Measurements from ENCODE around the gene CTNNA2. TPM values are rescaled to one million over a fixed set of nuclear protein-coding genes. Genes with fewer than 3 reads are reported as not detected.

The CTNNA2 gene
- total and polyA plus RNA-seq, 7 experiments from 2014 or later: not detected

DNA sequence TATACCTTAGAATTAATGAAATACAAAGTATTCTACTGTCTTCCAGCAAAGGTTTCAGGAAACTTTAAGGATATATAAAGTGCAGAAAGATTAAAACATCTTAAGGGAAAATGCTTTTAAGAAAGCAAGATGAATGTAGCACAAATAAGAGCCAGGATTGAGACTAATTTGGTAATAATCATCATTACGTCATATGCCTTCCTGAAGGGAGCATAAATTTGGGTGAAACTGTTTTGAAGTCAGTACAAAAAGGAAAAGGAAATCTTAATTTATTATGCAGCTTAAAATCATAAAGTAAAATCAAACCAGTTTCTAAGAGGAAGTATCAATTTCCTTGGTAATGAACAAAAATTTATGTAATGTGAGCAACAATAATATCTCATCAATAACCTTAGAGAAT lies 221.7 kb downstream of the CTNNA2 start:
- Histone ChIP-seq H3K36me3 (ENCODE audit: control insufficient read depth in 2 of 3, insufficient read depth in 3 of 3, low read length in 3 of 3) (no peaks in the 10 kb centered on the region), H3K4me1 (ENCODE audit: control insufficient read depth in 2 of 2, insufficient read depth in 2 of 2, low read length in 2 of 2) (no peaks in the 10 kb centered on the region), H3K4me3 (ENCODE audit: low read length) (no peak overlapping the region), H3K27me3 (ENCODE audit: control insufficient read depth in 2 of 2, insufficient read depth in 2 of 2, low read length in 2 of 2) (no peaks in the 10 kb centered on the region), H3K9me3 (ENCODE audit: control insufficient read depth in 2 of 3, low read length in 3 of 3) (no peaks in the 10 kb centered on the region), H3K27ac (ENCODE audit: low read depth, low read length) (no peak overlapping the region)
- Mint-ChIP-seq H3K27ac (no peak overlapping the region), H3K9me3 (peaks cover 0 to 7% (median 4%) of the 10 kb centered on the region in 11 donors), H3K4me1 (no peaks in the 10 kb centered on the region), H3K4me3 (no peak overlapping the region), H3K27me3 (no peaks in the 10 kb centered on the region), H3K36me3 (no peaks in the 10 kb centered on the region)
- intact Hi-C loops (cut with micrococcal nuclease): no loop called here
- DNase-seq: no peak
- CTCF ChIA-PET: no interaction called here
- ATAC-seq: no peak
- POLR2A ChIA-PET: no interaction called here

DNA sequence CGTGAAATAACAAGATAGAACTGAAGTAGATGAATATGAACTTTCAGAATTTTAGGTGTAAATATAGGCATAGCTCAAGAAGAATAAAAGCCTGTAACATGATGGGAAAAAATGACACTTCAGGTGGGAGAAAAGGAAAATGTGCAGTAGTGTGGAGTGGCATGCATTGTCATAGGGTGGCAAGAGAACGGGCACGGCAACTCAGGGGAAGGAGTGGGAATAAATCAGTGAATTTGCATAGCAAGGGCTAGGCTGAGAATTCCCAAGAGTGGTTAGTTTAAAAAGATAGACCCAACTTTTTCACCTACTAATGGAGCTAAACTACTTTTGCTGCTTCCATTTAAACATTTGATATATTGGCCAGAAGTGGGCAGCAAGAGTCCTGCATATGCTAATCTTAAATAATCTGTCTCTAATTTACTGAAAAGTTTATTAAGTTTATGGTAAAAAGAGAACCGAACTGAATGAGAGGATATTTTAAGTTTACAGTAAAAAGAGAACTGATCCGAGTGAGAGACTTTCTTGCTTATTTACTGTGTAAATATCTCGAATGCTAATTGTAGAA lies 228.1 kb downstream of the CTNNA2 start:
- ChIA-PET CTCF (no interaction called here), POLR2A (no interaction called here)
- ATAC-seq (no peak), DNase-seq (no peak)
- no peaks in the 10 kb centered on the region for H3K27me3 Mint-ChIP-seq
- no peak overlapping the region for H3K27ac Mint-ChIP-seq
- intact Hi-C loops (cut with micrococcal nuclease): no loop called here
- H3K9me3 Mint-ChIP-seq: peaks cover 0 to 12% (median 7%) of the 10 kb centered on the region in 11 donors
- Histone ChIP-seq H3K27me3 (ENCODE audit: control insufficient read depth in 2 of 2, insufficient read depth in 2 of 2, low read length in 2 of 2) (no peaks in the 10 kb centered on the region), H3K4me3 (ENCODE audit: low read length) (no peak overlapping the region), H3K27ac (ENCODE audit: low read depth, low read length) (no peak overlapping the region), H3K36me3 (ENCODE audit: control insufficient read depth in 2 of 3, insufficient read depth in 3 of 3, low read length in 3 of 3) (no peaks in the 10 kb centered on the region), H3K9me3 (ENCODE audit: control insufficient read depth in 2 of 3, low read length in 3 of 3) (no peaks in the 10 kb centered on the region), H3K4me1 (ENCODE audit: control insufficient read depth in 2 of 2, insufficient read depth in 2 of 2, low read length in 2 of 2) (no peaks in the 10 kb centered on the region)
- H3K4me3 Mint-ChIP-seq: no peak overlapping the region
- no peaks in the 10 kb centered on the region for H3K36me3 Mint-ChIP-seq
- no peaks in the 10 kb centered on the region for H3K4me1 Mint-ChIP-seq

DNA sequence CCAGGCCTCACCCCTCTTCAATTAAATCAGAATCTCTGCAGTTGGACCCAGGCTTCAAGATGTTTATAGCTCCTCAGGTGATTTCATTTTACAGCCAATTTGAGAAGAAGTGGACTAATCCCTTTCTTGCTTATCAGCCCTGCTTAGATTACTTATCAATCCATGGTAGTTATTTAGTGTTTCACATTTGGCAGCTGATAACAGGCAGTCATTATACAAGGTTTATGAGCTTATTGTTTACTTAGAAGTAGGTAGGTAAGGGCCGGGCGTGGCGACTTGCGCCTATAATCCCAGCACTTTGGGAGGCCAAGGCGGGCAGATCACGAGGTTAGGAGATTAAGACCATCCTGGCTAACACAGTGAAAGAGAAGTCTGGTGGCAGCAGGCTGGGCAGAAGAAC lies 237.5 kb downstream of the CTNNA2 start:
- H3K4me3 ChIP-seq (ENCODE audit: low read length): no peak overlapping the region
- H3K9me3 Mint-ChIP-seq: peaks cover 0 to 26% (median 7%) of the 10 kb centered on the region in 11 donors
- ChIA-PET CTCF (no interaction called here), POLR2A (no interaction called here)
- no peak for DNase-seq
- no peak overlapping the region for H3K4me3 Mint-ChIP-seq
- H3K36me3 Mint-ChIP-seq: no peaks in the 10 kb centered on the region
- no peaks in the 10 kb centered on the region for H3K36me3 ChIP-seq (ENCODE audit: control insufficient read depth in 2 of 3, insufficient read depth in 3 of 3, low read length in 3 of 3)
- H3K4me1 Mint-ChIP-seq: no peaks in the 10 kb centered on the region
- H3K4me1 ChIP-seq (ENCODE audit: control insufficient read depth in 2 of 2, insufficient read depth in 2 of 2, low read length in 2 of 2): no peaks in the 10 kb centered on the region
- H3K27ac ChIP-seq (ENCODE audit: low read depth, low read length): no peak overlapping the region
- H3K27me3 ChIP-seq (ENCODE audit: control insufficient read depth in 2 of 2, insufficient read depth in 2 of 2, low read length in 2 of 2): no peaks in the 10 kb centered on the region
- intact Hi-C loops (cut with micrococcal nuclease): no loop called here
- no peak overlapping the region for H3K27ac Mint-ChIP-seq
- no peaks in the 10 kb centered on the region for H3K9me3 ChIP-seq (ENCODE audit: control insufficient read depth in 2 of 3, low read length in 3 of 3)
- no peaks in the 10 kb centered on the region for H3K27me3 Mint-ChIP-seq
- no peak for ATAC-seq

DNA sequence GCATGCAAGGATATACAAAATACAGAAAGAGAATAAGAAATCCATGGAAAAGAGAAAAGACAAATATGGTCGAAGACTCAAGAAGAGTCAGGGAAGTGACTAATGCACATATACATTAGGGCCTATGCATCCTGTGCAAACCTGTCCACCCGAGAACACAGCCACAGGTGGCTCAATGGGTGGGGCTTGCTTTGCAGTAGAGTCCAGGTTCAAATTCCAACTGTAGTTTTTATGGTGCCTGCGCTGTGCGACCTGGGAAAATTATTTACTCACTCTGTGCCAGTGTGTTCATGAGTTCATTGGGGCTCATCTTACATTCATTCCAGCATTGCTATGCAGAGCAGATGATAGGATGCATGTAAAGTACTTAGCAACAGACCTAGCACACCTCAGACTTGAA lies 244.7 kb downstream of the CTNNA2 start:
- Mint-ChIP-seq H3K27ac (no peak overlapping the region), H3K27me3 (no peaks in the 10 kb centered on the region), H3K4me3 (no peak overlapping the region), H3K9me3 (peaks cover 2 to 24% (median 6%) of the 10 kb centered on the region in 11 donors), H3K4me1 (no peaks in the 10 kb centered on the region), H3K36me3 (no peaks in the 10 kb centered on the region)
- Histone ChIP-seq H3K9me3 (ENCODE audit: control insufficient read depth in 2 of 3, low read length in 3 of 3) (no peaks in the 10 kb centered on the region), H3K27me3 (ENCODE audit: control insufficient read depth in 2 of 2, insufficient read depth in 2 of 2, low read length in 2 of 2) (no peaks in the 10 kb centered on the region), H3K4me1 (ENCODE audit: control insufficient read depth in 2 of 2, insufficient read depth in 2 of 2, low read length in 2 of 2) (no peaks in the 10 kb centered on the region), H3K36me3 (ENCODE audit: control insufficient read depth in 2 of 3, insufficient read depth in 3 of 3, low read length in 3 of 3) (no peaks in the 10 kb centered on the region), H3K27ac (ENCODE audit: low read depth, low read length) (no peak overlapping the region), H3K4me3 (ENCODE audit: low read length) (no peak overlapping the region)
- intact Hi-C loops (cut with micrococcal nuclease): no loop called here
- ATAC-seq (no peak), DNase-seq (no peak)
- CTCF ChIA-PET: no interaction called here
- POLR2A ChIA-PET: no interaction called here

DNA sequence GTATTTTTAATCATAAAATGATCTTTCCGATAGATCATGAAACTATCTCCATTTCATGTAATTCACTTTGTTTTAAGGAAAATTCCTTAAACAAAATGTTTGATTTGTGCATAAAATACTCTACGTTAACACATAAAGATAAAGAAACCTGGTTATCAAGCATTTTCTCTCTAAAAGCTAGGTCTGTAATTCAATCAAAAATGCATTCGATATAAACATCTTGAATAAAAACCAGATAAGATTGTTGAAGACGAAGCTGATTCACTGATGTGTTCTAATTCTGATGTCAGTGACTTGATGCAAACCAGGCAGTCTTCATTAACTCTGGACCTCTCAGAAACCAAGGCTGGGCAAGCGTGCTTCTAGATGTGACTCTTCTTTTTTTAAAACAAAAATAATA lies 245.2 kb downstream of the CTNNA2 start:
- no peaks in the 10 kb centered on the region for H3K9me3 ChIP-seq (ENCODE audit: control insufficient read depth in 2 of 3, low read length in 3 of 3)
- H3K4me3 ChIP-seq (ENCODE audit: low read length): no peak overlapping the region
- Mint-ChIP-seq H3K4me1 (no peaks in the 10 kb centered on the region), H3K36me3 (no peaks in the 10 kb centered on the region), H3K9me3 (peaks cover 0 to 21% (median 6%) of the 10 kb centered on the region in 11 donors), H3K27me3 (no peaks in the 10 kb centered on the region), H3K27ac (no peak overlapping the region), H3K4me3 (no peak overlapping the region)
- intact Hi-C loops (cut with micrococcal nuclease): no loop called here
- H3K27ac ChIP-seq (ENCODE audit: low read depth, low read length): no peak overlapping the region
- no peaks in the 10 kb centered on the region for H3K4me1 ChIP-seq (ENCODE audit: control insufficient read depth in 2 of 2, insufficient read depth in 2 of 2, low read length in 2 of 2)
- ChIA-PET CTCF (no interaction called here), POLR2A (no interaction called here)
- ATAC-seq (no peak), DNase-seq (no peak)
- no peaks in the 10 kb centered on the region for H3K36me3 ChIP-seq (ENCODE audit: control insufficient read depth in 2 of 3, insufficient read depth in 3 of 3, low read length in 3 of 3)
- H3K27me3 ChIP-seq (ENCODE audit: control insufficient read depth in 2 of 2, insufficient read depth in 2 of 2, low read length in 2 of 2): no peaks in the 10 kb centered on the region

DNA sequence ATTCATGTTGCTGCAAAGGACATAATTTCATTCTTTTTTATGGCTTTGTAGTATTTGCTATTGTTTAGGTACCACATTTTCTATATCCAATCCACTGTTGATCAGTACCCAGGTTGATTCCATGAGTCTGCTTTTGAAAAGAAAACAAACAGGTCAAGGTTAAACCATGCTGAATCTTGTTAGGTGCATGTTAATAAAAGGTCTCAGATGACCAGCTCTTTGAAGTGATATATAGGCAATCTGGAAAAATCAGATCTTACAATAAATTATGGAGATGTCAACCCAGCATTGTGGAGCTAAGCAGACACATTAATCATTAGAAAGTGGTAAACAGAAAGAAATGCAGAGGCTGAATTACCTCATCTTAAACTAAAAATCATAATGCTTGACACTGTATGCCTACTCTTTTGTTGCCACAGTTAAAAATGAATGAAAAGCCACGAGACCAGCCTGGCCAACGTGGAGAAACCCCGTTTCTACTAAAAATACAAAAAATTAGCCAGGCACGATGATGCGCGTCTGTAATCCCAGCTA lies 246.0 kb downstream of the CTNNA2 start:
- no peak overlapping the region for H3K27ac ChIP-seq (ENCODE audit: low read depth, low read length)
- ChIA-PET CTCF (no interaction called here), POLR2A (no interaction called here)
- no peak for DNase-seq
- Mint-ChIP-seq H3K36me3 (no peaks in the 10 kb centered on the region), H3K9me3 (peaks cover 0 to 21% (median 4%) of the 10 kb centered on the region in 11 donors), H3K4me3 (no peak overlapping the region), H3K27ac (no peak overlapping the region), H3K4me1 (no peaks in the 10 kb centered on the region), H3K27me3 (no peaks in the 10 kb centered on the region)
- intact Hi-C loops (cut with micrococcal nuclease): no loop called here
- no peaks in the 10 kb centered on the region for H3K27me3 ChIP-seq (ENCODE audit: control insufficient read depth in 2 of 2, insufficient read depth in 2 of 2, low read length in 2 of 2)
- H3K36me3 ChIP-seq (ENCODE audit: control insufficient read depth in 2 of 3, insufficient read depth in 3 of 3, low read length in 3 of 3): no peaks in the 10 kb centered on the region
- H3K4me1 ChIP-seq (ENCODE audit: control insufficient read depth in 2 of 2, insufficient read depth in 2 of 2, low read length in 2 of 2): no peaks in the 10 kb centered on the region
- H3K4me3 ChIP-seq (ENCODE audit: low read length): no peak overlapping the region
- no peaks in the 10 kb centered on the region for H3K9me3 ChIP-seq (ENCODE audit: control insufficient read depth in 2 of 3, low read length in 3 of 3)
- no peak for ATAC-seq

DNA sequence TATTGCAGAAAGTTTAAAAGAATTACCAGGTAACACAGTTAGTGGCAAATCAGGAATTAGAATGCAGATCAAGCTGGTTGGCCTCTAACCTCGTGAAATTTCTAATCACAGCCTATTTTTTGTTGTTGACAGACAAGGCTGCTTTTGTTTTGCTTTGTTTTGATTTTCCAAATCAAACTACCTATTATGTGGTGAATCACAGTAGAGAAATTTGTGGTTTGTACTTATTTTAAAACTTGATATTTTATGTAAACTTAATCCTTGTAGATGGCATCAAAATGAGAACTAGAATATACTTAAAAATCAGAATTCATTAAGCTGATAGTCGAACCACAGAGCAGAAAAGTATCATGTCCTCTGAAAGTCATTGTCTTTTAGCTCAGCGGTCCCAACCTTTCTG lies 258.1 kb downstream of the CTNNA2 start:
- Histone ChIP-seq H3K9me3 (ENCODE audit: control insufficient read depth in 2 of 3, low read length in 3 of 3) (no peaks in the 10 kb centered on the region), H3K36me3 (ENCODE audit: control insufficient read depth in 2 of 3, insufficient read depth in 3 of 3, low read length in 3 of 3) (no peaks in the 10 kb centered on the region), H3K4me3 (ENCODE audit: low read length) (no peak overlapping the region), H3K27me3 (ENCODE audit: control insufficient read depth in 2 of 2, insufficient read depth in 2 of 2, low read length in 2 of 2) (no peaks in the 10 kb centered on the region), H3K4me1 (ENCODE audit: control insufficient read depth in 2 of 2, insufficient read depth in 2 of 2, low read length in 2 of 2) (no peaks in the 10 kb centered on the region), H3K27ac (ENCODE audit: low read depth, low read length) (no peak overlapping the region)
- Mint-ChIP-seq H3K9me3 (peaks cover 0 to 10% (median 4%) of the 10 kb centered on the region in 11 donors), H3K4me1 (no peaks in the 10 kb centered on the region), H3K27ac (no peak overlapping the region), H3K4me3 (no peak overlapping the region), H3K27me3 (no peaks in the 10 kb centered on the region), H3K36me3 (no peaks in the 10 kb centered on the region)
- DNase-seq (no peak), ATAC-seq (no peak)
- ChIA-PET POLR2A (no interaction called here), CTCF (interaction anchor here (0.7 kb wide), 1 partner anchor 23 kb away, joined by 3 read pairs; no protein-coding TSS in a partner anchor)
- intact Hi-C loops (cut with micrococcal nuclease): no loop called here
